GM10266 (cell line): ENCODE measurements around the gene APOBR.
"Not testable (repeated sequence)": the region's sequence is repeated elsewhere in the genome, so short reads cannot be mapped to it uniquely, and the experiment has no call there.

Source experiments
- DNase-seq: peaks from one replicate; pipeline ENCODE4 v3.0.0; 2012; ENCODE audit errors: extremely low spot score
- CTCF ChIP-seq: IDR thresholded peaks from 2 replicates; pipeline ENCODE4 v1.5.1; 2012; ENCODE audit warnings: mild to moderate bottlenecking, low read depth; ENCODE audit not compliant: control insufficient read depth, insufficient read depth; ENCODE audit errors: missing control alignments

APOBR gene

GRCh38 chr16:28542646-28543045 lies 48.2 kb downstream of the APOBR start:
- no peak for DNase-seq
- TF ChIP-seq CTCF: no peak

GRCh38 chr16:28543072-28543471 lies 48.6 kb downstream of the APOBR start:
- no peak for TF ChIP-seq CTCF
- DNase-seq: no peak

GRCh38 chr16:28544998-28545397 lies 50.6 kb downstream of the APOBR start:
- DNase-seq: no peak
- TF ChIP-seq CTCF: no peak

- DNase-seq: not testable (repeated sequence)
Observed at GRCh38 chr16:28545964-28546363, 51.5 kb downstream of the APOBR start.

- TF ChIP-seq CTCF: no peak
- no peak for DNase-seq
Observed at GRCh38 chr16:28546626-28547025, 52.2 kb downstream of the APOBR start.

GRCh38 chr16:28548306-28548802 lies 53.9 kb downstream of the APOBR start:
- no peak for DNase-seq
- TF ChIP-seq CTCF: no peak
